GM23338 (cell line): Measurements from ENCODE around the gene ANKRD31. TPM values are rescaled to one million over a fixed set of nuclear protein-coding genes. Genes with fewer than 3 reads are reported as not detected.

Experiments used
- ATAC-seq: fragments of 200-7000 bp; cut with Tn5 transposase; 3 replicates; pipeline ENCODE4 v1.9.1; 2020
- DNase-seq: peaks from one replicate; pipeline ENCODE4 v3.0.0-alpha.2; 2015; ENCODE audit warnings: low spot score
- H2AFZ ChIP-seq: fragments of 200-600 bp; sonication (generic); 2 replicates; pipeline ENCODE4 v1.8.0; 2016; ENCODE audit warnings: antibody characterized with exemption, mild to moderate bottlenecking, moderate library complexity
- H3F3A ChIP-seq: fragments of 200-600 bp; sonication (generic); replicated peaks from 2 replicates; pipeline ENCODE4 v1.8.0; 2017; ENCODE audit warnings: antibody characterized with exemption, mixed run types, low read depth
- H3K27ac ChIP-seq: fragments of 200-600 bp; sonication (generic); 2 replicates; pipeline ENCODE4 v1.6.1; 2016; ENCODE audit warnings: low read depth
- H3K27me3 ChIP-seq: fragments of 200-600 bp; sonication (generic); 2 replicates; pipeline ENCODE4 v1.8.0; 2016; ENCODE audit warnings: mild to moderate bottlenecking, mixed run types, moderate library complexity; ENCODE audit not compliant: insufficient read depth
- H3K36me3 ChIP-seq: fragments of 200-600 bp; sonication (generic); 2 replicates; pipeline ENCODE4 v1.8.0; 2016; ENCODE audit warnings: mild to moderate bottlenecking; ENCODE audit not compliant: insufficient read depth
- H3K4me1 ChIP-seq: fragments of 200-600 bp; sonication (generic); 2 replicates; pipeline ENCODE4 v1.8.0; 2016; ENCODE audit warnings: mild to moderate bottlenecking, moderate library complexity; ENCODE audit not compliant: insufficient read depth
- H3K4me2 ChIP-seq: fragments of 200-600 bp; sonication (generic); 2 replicates; pipeline ENCODE4 v1.7.1; 2017; ENCODE audit warnings: mixed run types
- H3K4me3 ChIP-seq: fragments of 200-600 bp; sonication (generic); 2 replicates; pipeline ENCODE4 v1.6.1; 2016; ENCODE audit warnings: mixed run types
- H3K79me2 ChIP-seq: fragments of 200-600 bp; sonication (generic); replicated peaks from 2 replicates; pipeline ENCODE4 v1.8.0; 2017; ENCODE audit warnings: mild to moderate bottlenecking; ENCODE audit not compliant: insufficient read depth
- H3K9me2 ChIP-seq: fragments of 200-600 bp; sonication (generic); 2 replicates; pipeline ENCODE4 v1.8.0; 2017; ENCODE audit not compliant: insufficient read depth
- H4K20me1 ChIP-seq: fragments of 200-600 bp; sonication (generic); replicated peaks from 2 replicates; pipeline ENCODE4 v1.8.0; 2017; ENCODE audit warnings: mild to moderate bottlenecking; ENCODE audit not compliant: insufficient read depth
- H3K27ac Mint-ChIP-seq: 2 replicates; pipeline ENCODE4 v1.8.0; 2020; ENCODE audit warnings: inconsistent platforms, mild to moderate bottlenecking, moderate library complexity, mixed read lengths
- H3K27me3 Mint-ChIP-seq: 3 replicates; pipeline ENCODE4 v1.8.0; 2022; ENCODE audit warnings: low read depth, mild to moderate bottlenecking, moderate library complexity, mixed read lengths, inconsistent platforms; ENCODE audit not compliant: insufficient read depth, poor library complexity
- H3K36me3 Mint-ChIP-seq: 3 replicates; pipeline ENCODE4 v1.8.0; 2021; ENCODE audit warnings: low read depth, mild to moderate bottlenecking, inconsistent platforms, moderate library complexity, mixed read lengths
- H3K4me1 Mint-ChIP-seq: 3 replicates; pipeline ENCODE4 v1.8.0; 2020; ENCODE audit warnings: mild to moderate bottlenecking, inconsistent platforms, mixed read lengths
- H3K4me3 Mint-ChIP-seq: 3 replicates; pipeline ENCODE4 v1.8.0; 2021; ENCODE audit warnings: moderate library complexity, mild to moderate bottlenecking, inconsistent platforms, mixed read lengths
- H3K9me3 Mint-ChIP-seq: 3 replicates; pipeline ENCODE4 v1.8.0; 2020; ENCODE audit warnings: moderate library complexity, mild to moderate bottlenecking, inconsistent platforms, mixed read lengths
- CREB1 ChIP-seq: fragments of 250-450 bp; sonication (Bioruptor Pico); IDR thresholded peaks from 2 replicates; pipeline ENCODE4 v1.5.0; 2020; ENCODE audit warnings: low read depth, mild to moderate bottlenecking, moderate library complexity
- EZH2 ChIP-seq: fragments of 200-600 bp; sonication (generic); IDR thresholded peaks from one replicate; pipeline ENCODE4 v1.8.0; 2017; ENCODE audit warnings: antibody characterized with exemption, mild to moderate bottlenecking, low read depth; ENCODE audit not compliant: unreplicated experiment
- EZH2phosphoT487 ChIP-seq: fragments of 200-600 bp; sonication (generic); IDR thresholded peaks from one replicate; pipeline ENCODE4 v1.8.1; 2018; ENCODE audit warnings: antibody characterized with exemption; ENCODE audit not compliant: unreplicated experiment
- JUNB ChIP-seq: IDR thresholded peaks from one replicate; pipeline ENCODE4 v1.6.1; 2016; ENCODE audit warnings: antibody characterized with exemption; ENCODE audit not compliant: unreplicated experiment
- NANOG ChIP-seq: IDR thresholded peaks from 2 replicates; pipeline ENCODE4 v1.6.1; 2016; ENCODE audit warnings: antibody characterized with exemption, borderline replicate concordance
- POLR2AphosphoS5 ChIP-seq: IDR thresholded peaks from 2 replicates; pipeline ENCODE4 v1.6.1; 2016; ENCODE audit warnings: antibody characterized with exemption, low read depth
- STAT1 ChIP-seq: IDR thresholded peaks from one replicate; pipeline ENCODE4 v1.6.1; 2016; ENCODE audit warnings: antibody characterized with exemption; ENCODE audit not compliant: unreplicated experiment
- ZNF114 ChIP-seq: fragments of 250-450 bp; sonication (Bioruptor Pico); IDR thresholded peaks from 2 replicates; pipeline ENCODE4 v1.5.0; 2020; ENCODE audit warnings: mild to moderate bottlenecking, moderate library complexity
- ZNF331 ChIP-seq: fragments of 250-450 bp; sonication (Bioruptor Pico); IDR thresholded peaks from 2 replicates; pipeline ENCODE4 v1.5.0; 2020; ENCODE audit warnings: low read depth, mild to moderate bottlenecking, moderate library complexity
- polyA plus RNA-seq: library from polyadenylated mRNA; unstranded; fragments of >200 nt; fragmentation: Nextera tagmentation; extraction: Ambion mirVana; gene quantifications from 2 replicates; pipeline ENCODE4 v1.2.1, GENCODE V29; 2016
- total RNA-seq: library from RNA; depleted of rRNA; stranded (reverse); fragments of >200 nt; shearing (Covaris generic); gene quantifications from 2 replicates; pipeline ENCODE4 v1.2.3, GENCODE V29; 2014
- TF ChIP-seq, protein P1 (sequence below): IDR thresholded peaks from 2 replicates; pipeline ENCODE4 v1.6.1; 2016; ENCODE audit warnings: antibody characterized with exemption
- TF ChIP-seq, protein P2 (sequence below): IDR thresholded peaks from one replicate; pipeline ENCODE4 v1.6.1; 2018; ENCODE audit warnings: antibody characterized with exemption; ENCODE audit not compliant: unreplicated experiment
- TF ChIP-seq, protein P3 (sequence below): fragments of 250-450 bp; sonication (Bioruptor Pico); IDR thresholded peaks from 2 replicates; pipeline ENCODE4 v1.5.0; 2020; ENCODE audit warnings: mild to moderate bottlenecking, moderate library complexity
- TF ChIP-seq, protein P4 (sequence below), 2 experiments: fragments of 200-600 bp in 1 of 2; sonication (generic) in 1 of 2; conservative IDR thresholded peaks; 2 replicates each; pipeline versions ENCODE4 v1.5.1 to v1.6.1; 2016 to 2017; ENCODE audit warnings: antibody characterized with exemption in 2 of 2, low read depth in 2 of 2, mild to moderate bottlenecking in 2 of 2, moderate library complexity in 1 of 2

Gene ANKRD31
- total and polyA plus RNA-seq, 2 experiments from 2014 or later = 0.18 to 0.59 TPM

DNA sequence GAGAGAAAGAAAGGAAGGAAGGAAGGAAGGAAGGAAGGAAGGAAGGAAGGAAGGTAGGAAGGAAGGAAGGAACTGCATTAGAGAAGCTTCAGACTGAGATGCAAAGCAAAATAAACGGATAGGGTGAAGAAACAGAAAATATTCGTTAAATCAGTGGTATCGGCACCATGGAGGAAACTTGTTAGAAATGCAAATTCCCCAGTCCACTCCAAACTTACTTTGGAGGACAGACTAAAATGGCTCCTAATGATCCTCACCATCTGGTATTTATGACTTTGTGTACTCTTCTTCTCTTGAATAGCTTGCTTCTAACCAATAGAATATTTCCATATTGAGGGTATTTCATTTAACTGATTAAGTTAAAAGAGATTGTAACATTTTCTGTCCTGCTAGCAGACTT, 96.4 kb downstream of the ANKRD31 start:
- Histone ChIP-seq H3K27me3 (no peaks in the 10 kb centered on the region), H3K27ac (no peak overlapping the region), H3K79me2 (no peaks in the 10 kb centered on the region), H3K36me3 (no peaks in the 10 kb centered on the region), H3K4me1 (peaks cover 21% of the 10 kb centered on the region), H2AFZ (no peak overlapping the region), H4K20me1 (no peaks in the 10 kb centered on the region), H3F3A (no peaks in the 10 kb centered on the region), H3K4me2 (no peak overlapping the region), H3K9me2 (no peaks in the 10 kb centered on the region), H3K4me3 (no peak overlapping the region)
- TF ChIP-seq, protein P1, sequence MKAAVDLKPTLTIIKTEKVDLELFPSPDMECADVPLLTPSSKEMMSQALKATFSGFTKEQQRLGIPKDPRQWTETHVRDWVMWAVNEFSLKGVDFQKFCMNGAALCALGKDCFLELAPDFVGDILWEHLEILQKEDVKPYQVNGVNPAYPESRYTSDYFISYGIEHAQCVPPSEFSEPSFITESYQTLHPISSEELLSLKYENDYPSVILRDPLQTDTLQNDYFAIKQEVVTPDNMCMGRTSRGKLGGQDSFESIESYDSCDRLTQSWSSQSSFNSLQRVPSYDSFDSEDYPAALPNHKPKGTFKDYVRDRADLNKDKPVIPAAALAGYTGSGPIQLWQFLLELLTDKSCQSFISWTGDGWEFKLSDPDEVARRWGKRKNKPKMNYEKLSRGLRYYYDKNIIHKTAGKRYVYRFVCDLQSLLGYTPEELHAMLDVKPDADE = no peak
- TF ChIP-seq STAT1 = no peak
- no peak for TF ChIP-seq ZNF331 (CRISPR knock-in tag)
- TF ChIP-seq, protein P2, sequence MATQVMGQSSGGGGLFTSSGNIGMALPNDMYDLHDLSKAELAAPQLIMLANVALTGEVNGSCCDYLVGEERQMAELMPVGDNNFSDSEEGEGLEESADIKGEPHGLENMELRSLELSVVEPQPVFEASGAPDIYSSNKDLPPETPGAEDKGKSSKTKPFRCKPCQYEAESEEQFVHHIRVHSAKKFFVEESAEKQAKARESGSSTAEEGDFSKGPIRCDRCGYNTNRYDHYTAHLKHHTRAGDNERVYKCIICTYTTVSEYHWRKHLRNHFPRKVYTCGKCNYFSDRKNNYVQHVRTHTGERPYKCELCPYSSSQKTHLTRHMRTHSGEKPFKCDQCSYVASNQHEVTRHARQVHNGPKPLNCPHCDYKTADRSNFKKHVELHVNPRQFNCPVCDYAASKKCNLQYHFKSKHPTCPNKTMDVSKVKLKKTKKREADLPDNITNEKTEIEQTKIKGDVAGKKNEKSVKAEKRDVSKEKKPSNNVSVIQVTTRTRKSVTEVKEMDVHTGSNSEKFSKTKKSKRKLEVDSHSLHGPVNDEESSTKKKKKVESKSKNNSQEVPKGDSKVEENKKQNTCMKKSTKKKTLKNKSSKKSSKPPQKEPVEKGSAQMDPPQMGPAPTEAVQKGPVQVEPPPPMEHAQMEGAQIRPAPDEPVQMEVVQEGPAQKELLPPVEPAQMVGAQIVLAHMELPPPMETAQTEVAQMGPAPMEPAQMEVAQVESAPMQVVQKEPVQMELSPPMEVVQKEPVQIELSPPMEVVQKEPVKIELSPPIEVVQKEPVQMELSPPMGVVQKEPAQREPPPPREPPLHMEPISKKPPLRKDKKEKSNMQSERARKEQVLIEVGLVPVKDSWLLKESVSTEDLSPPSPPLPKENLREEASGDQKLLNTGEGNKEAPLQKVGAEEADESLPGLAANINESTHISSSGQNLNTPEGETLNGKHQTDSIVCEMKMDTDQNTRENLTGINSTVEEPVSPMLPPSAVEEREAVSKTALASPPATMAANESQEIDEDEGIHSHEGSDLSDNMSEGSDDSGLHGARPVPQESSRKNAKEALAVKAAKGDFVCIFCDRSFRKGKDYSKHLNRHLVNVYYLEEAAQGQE = no peak
- TF ChIP-seq ZNF114 (CRISPR knock-in tag) = no peak
- no peak for TF ChIP-seq JUNB
- no peak for TF ChIP-seq POLR2AphosphoS5
- no peak for TF ChIP-seq EZH2
- TF ChIP-seq, protein P3, sequence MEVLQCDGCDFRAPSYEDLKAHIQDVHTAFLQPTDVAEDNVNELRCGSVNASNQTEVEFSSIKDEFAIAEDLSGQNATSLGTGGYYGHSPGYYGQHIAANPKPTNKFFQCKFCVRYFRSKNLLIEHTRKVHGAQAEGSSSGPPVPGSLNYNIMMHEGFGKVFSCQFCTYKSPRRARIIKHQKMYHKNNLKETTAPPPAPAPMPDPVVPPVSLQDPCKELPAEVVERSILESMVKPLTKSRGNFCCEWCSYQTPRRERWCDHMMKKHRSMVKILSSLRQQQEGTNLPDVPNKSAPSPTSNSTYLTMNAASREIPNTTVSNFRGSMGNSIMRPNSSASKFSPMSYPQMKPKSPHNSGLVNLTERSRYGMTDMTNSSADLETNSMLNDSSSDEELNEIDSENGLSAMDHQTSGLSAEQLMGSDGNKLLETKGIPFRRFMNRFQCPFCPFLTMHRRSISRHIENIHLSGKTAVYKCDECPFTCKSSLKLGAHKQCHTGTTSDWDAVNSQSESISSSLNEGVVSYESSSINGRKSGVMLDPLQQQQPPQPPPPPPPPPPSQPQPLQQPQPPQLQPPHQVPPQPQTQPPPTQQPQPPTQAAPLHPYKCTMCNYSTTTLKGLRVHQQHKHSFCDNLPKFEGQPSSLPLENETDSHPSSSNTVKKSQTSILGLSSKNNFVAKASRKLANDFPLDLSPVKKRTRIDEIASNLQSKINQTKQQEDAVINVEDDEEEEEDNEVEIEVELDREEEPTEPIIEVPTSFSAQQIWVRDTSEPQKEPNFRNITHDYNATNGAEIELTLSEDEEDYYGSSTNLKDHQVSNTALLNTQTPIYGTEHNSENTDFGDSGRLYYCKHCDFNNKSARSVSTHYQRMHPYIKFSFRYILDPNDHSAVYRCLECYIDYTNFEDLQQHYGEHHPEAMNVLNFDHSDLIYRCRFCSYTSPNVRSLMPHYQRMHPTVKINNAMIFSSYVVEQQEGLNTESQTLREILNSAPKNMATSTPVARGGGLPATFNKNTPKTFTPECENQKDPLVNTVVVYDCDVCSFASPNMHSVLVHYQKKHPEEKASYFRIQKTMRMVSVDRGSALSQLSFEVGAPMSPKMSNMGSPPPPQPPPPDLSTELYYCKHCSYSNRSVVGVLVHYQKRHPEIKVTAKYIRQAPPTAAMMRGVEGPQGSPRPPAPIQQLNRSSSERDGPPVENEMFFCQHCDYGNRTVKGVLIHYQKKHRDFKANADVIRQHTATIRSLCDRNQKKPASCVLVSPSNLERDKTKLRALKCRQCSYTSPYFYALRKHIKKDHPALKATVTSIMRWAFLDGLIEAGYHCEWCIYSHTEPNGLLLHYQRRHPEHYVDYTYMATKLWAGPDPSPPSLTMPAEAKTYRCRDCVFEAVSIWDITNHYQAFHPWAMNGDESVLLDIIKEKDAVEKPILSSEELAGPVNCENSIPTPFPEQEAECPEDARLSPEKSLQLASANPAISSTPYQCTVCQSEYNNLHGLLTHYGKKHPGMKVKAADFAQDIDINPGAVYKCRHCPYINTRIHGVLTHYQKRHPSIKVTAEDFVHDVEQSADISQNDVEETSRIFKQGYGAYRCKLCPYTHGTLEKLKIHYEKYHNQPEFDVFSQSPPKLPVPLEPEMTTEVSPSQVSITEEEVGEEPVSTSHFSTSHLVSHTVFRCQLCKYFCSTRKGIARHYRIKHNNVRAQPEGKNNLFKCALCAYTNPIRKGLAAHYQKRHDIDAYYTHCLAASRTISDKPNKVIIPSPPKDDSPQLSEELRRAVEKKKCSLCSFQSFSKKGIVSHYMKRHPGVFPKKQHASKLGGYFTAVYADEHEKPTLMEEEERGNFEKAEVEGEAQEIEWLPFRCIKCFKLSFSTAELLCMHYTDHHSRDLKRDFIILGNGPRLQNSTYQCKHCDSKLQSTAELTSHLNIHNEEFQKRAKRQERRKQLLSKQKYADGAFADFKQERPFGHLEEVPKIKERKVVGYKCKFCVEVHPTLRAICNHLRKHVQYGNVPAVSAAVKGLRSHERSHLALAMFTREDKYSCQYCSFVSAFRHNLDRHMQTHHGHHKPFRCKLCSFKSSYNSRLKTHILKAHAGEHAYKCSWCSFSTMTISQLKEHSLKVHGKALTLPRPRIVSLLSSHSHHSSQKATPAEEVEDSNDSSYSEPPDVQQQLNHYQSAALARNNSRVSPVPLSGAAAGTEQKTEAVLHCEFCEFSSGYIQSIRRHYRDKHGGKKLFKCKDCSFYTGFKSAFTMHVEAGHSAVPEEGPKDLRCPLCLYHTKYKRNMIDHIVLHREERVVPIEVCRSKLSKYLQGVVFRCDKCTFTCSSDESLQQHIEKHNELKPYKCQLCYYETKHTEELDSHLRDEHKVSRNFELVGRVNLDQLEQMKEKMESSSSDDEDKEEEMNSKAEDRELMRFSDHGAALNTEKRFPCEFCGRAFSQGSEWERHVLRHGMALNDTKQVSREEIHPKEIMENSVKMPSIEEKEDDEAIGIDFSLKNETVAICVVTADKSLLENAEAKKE = no peak
- TF ChIP-seq EZH2phosphoT487 = no peak
- TF ChIP-seq CREB1 (CRISPR knock-in tag) = no peak
- no peak for TF ChIP-seq NANOG
- TF ChIP-seq, protein P4, sequence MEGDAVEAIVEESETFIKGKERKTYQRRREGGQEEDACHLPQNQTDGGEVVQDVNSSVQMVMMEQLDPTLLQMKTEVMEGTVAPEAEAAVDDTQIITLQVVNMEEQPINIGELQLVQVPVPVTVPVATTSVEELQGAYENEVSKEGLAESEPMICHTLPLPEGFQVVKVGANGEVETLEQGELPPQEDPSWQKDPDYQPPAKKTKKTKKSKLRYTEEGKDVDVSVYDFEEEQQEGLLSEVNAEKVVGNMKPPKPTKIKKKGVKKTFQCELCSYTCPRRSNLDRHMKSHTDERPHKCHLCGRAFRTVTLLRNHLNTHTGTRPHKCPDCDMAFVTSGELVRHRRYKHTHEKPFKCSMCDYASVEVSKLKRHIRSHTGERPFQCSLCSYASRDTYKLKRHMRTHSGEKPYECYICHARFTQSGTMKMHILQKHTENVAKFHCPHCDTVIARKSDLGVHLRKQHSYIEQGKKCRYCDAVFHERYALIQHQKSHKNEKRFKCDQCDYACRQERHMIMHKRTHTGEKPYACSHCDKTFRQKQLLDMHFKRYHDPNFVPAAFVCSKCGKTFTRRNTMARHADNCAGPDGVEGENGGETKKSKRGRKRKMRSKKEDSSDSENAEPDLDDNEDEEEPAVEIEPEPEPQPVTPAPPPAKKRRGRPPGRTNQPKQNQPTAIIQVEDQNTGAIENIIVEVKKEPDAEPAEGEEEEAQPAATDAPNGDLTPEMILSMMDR (conservative IDR thresholded peaks at IDR 0.05; ENCODE audit: low read depth in 2 of 2) = no peak
- Mint-ChIP-seq H3K36me3 (no peaks in the 10 kb centered on the region), H3K4me1 (peaks cover 22% of the 10 kb centered on the region), H3K9me3 (peaks cover 7% of the 10 kb centered on the region; the same call in 1 of the 3 replicates), H3K27me3 (peaks cover 2% of the 10 kb centered on the region), H3K4me3 (no peak overlapping the region), H3K27ac (no peak overlapping the region)
- ATAC-seq = no peak
- no peak for DNase-seq
